ENCODE data around the gene CHMP2A.

Gene CHMP2A

DNA sequence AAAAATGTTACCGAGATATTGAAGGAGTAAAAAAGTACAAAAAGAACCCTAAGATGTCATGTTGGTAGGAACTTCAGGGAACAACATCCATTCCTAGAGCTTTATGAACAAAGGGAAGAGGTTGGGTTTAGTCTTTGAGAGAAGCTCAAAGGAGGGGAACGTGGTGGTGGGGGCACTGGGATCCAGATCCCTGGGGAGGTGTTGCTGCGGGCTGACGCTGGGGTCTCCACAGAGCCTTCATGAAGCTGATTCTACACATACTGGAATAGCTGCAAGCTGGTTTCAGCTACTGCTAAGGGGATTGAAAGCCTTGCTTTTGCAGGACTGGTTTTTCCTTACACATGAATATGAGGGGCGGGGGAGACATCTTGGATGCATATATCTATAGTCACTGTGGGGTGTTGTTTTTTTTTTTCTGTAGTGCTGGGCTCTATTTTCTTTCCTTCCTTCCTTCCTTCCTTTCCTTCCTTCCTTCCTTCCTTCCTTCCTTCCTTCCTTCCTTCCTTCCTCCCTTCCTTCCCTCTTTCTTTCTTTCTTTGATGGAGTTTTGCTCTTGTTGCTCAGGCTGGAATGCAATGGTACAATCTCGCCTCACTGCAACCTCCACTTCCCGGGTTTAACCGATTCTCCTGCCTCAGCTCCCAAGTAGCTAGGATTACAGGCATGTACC is 24.7 kb upstream of the CHMP2A start:
- H3K27ac ChIP-seq = no peak overlapping the region
- TF ChIP-seq, protein P1, sequence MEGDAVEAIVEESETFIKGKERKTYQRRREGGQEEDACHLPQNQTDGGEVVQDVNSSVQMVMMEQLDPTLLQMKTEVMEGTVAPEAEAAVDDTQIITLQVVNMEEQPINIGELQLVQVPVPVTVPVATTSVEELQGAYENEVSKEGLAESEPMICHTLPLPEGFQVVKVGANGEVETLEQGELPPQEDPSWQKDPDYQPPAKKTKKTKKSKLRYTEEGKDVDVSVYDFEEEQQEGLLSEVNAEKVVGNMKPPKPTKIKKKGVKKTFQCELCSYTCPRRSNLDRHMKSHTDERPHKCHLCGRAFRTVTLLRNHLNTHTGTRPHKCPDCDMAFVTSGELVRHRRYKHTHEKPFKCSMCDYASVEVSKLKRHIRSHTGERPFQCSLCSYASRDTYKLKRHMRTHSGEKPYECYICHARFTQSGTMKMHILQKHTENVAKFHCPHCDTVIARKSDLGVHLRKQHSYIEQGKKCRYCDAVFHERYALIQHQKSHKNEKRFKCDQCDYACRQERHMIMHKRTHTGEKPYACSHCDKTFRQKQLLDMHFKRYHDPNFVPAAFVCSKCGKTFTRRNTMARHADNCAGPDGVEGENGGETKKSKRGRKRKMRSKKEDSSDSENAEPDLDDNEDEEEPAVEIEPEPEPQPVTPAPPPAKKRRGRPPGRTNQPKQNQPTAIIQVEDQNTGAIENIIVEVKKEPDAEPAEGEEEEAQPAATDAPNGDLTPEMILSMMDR (conservative IDR thresholded peaks at IDR 0.05) = no peak

DNA sequence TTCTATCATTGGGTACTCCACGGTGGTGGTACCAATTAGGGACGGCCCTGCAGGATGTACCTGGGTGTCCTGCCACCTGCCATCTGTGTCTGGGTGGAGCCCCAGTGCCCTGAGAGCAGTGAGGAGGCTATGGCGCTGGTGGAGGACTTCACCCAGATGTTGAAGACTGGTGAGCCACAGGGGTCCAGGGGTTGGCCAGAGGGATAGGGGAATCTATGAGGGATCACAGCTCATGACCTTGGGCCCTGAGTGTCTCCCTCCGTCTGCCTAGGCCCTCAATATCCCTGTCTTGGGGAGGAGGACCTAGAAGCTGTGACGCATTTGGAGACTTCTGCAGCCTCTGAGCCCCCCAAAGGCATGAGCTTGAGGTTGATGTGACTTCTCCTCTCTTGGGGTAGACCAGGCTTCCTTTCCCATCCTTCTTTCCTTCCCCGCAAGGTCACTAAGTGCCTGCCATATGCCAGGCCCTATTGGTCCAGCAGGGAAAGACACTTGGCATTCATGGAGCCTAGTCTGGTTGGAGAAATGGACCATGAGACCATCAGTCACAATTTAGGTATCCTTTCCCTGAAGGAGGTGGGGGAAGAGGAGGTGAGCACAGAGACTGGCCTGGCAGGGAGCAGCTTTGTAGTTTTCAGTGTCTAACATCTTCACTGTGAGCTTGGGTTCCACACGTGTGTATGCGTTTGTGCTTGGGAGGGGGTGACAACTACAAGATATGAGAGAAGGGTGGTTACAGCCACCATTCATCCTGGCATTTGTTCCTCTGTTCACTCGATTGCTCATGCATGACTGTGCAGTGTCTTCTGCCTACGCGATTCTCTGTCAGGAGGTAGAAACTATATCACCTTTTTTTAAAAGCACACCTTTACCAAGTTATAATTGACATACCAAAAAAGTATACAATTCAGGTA is 23.4 kb upstream of the CHMP2A start:
- TF ChIP-seq, protein P1 (conservative IDR thresholded peaks at IDR 0.05) = no peak
- H3K27ac ChIP-seq = no peak overlapping the region

DNA sequence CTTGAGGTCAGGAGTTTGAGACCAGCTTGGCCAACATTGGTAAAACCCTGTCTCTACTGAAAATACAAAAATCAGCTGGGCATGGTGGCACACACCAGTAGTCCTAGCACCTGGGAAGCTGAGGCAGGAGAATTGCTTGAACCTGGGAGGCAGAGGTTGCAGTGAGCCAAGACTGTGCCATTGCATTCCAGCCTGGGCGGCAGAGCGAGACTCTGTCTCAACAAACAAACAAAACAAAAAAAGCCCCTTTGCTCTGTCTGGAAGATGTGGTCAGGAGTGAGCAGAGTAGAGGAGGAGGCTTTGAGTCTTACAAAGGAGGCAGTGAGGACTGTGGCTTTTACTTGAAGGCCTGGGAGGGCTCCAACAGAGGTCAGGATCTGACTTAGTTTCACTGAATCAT is 22.7 kb upstream of the CHMP2A start:
- peak overlapping the region; percentile 99; the same call in 1 of the 2 replicates for H3K27ac ChIP-seq

DNA sequence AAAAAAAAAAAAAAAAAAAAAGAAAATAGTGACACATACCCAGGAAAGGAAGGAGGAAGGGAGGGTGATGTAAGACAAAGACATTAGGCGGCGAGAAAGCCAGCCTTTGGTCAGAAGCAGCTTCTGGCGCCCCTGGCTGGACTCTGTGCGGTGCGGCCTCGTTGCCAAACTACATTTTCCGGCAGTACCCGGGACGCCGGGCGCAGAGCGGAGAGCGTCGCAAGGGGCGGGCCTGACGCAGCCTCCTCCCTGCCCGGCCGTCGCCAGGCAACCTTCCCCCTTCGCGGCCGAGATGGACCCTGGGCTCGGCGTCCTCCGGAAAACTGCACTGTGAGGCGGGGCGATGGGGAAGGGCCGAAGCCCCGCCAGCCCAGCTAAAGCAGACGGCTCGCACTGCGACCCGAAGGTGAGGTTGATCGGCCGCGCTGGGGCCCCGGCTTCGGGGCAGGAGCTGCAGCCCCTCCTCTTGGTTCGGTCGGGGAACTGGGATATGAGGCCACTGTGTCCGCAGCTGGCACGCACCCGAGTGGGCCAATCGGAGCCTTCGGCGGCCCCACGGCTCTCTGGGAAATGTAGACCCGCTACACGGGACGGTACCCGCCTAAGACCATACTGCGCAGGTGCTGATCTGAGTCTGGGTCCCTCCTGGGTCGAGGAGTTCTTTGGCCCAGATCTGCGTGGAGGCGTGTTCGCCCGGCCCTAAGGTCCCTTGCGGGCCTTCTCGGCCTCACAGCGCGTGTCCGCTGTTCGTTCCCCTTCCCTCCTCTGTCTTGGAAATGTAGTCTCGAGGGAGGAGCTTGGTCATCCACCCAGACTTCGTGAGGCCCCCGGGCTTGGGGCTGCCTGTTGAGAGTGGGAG is 20.5 kb upstream of the CHMP2A start:
- peak overlapping the region; percentile 99 for H3K27ac ChIP-seq
- TF ChIP-seq, protein P1 (conservative IDR thresholded peaks at IDR 0.05) = peak; percentile 15; the same call in 1 of the 2 replicates

DNA sequence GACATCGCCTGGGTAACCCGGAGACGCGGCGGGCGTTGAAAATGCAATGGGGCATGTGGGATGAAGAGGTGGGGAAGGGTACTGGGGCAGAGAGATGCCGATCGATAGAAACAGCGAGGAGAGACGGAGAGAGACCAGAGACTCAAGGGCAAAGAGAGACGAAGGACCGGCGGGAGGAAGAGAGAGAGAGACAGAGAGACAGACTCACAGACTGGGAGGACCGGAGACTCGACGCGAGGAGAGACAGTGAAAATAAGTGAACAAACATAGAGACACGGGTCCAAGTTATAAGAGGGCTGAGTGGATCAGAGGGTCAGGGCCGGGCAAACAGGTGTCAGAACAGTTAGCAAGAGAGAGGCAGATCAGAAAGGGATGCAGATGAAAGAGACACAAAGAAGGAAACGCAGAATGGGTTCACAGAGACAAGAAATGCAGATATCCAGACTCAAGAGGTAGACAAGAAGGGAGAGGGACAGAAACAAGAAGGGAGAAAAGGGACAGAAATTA is 18.8 kb upstream of the CHMP2A start:
- TF ChIP-seq, protein P1 (conservative IDR thresholded peaks at IDR 0.05) = no peak

DNA sequence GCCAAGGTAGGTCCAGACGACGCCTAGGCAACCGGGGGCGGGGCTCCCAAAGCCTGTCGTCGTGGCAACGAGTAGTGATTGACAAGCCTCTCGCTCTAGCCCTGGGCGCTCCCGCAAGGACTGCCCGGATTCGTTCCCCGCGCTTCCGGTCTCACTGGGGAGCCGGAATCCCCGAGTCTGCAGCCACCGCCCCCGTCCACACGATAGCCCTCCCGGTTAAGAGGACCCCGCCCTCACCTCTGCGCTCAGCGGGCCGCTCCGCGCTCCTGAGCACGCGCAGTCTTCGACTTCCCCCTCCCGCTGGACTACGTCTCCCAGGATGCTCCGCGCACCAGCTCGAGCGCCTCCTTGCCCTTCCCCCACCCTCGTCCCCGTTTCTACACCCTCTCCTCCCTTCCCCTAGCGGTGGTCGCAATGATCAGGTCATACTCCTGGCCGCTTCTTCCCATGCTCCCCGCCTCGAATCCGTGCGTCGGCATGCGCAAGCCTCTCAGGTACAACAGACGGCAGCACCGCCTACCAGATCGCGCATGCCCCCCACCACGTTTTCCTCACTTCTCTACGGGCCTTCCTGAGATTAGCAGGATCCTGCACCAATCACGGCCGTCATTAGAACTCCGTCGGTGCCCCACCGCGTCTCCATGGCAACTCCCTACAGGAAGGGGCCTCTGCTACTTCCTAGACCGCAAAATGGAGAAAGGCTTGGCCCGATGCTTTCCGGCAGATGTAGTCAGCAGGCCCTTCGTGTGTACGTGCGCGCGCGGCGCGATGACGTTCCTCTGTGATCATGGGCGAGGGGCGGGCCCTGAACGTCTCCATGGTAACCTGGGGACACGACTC is 18.1 kb upstream of the CHMP2A start, which contains the start of gene MZF1:
Gene MZF1, minus strand, starts transcription at position 518 of the 840 bp plus-strand sequence. CDS start 1,946 bp downstream, outside the sequence.
- peak within 1 kb of the TSS; percentile 99 for H3K27ac ChIP-seq

More for the DNA sequence above, 18.8 kb upstream of the CHMP2A start:
- peak overlapping the region; percentile 99 for H3K27ac ChIP-seq

More for the DNA sequence above, 18.1 kb upstream of the CHMP2A start, which contains the start of gene MZF1:
- TF ChIP-seq, protein P1 (conservative IDR thresholded peaks at IDR 0.05) = no peak

Data from VCaP (cell line).